Parathyroid adenoma (tissue), 2 donors: Measurements from ENCODE around the gene NKD1.

Experiments used
- H2AFZ ChIP-seq: fragments of 300-600 bp; sonication (generic); one replicate; pipeline ENCODE4 v1.7.0; 2017; ENCODE audit warnings: antibody characterized with exemption, mild to moderate bottlenecking
- H3K27ac ChIP-seq: fragments of 300-600 bp; sonication (generic); one replicate; pipeline ENCODE4 v1.7.0; 2017
- H3K27me3 ChIP-seq: fragments of 300-600 bp; sonication (generic); one replicate; pipeline ENCODE4 v1.7.0; 2017; ENCODE audit warnings: low read length; ENCODE audit not compliant: control insufficient read depth, insufficient read depth
- H3K36me3 ChIP-seq: fragments of 300-600 bp; sonication (generic); one replicate; pipeline ENCODE4 v1.7.0; 2017; ENCODE audit warnings: low read length; ENCODE audit not compliant: control insufficient read depth, insufficient read depth
- H3K4me1 ChIP-seq: fragments of 300-600 bp; sonication (generic); one replicate; pipeline ENCODE4 v1.7.0; 2017; ENCODE audit warnings: control low read depth
- H3K4me2 ChIP-seq: fragments of 300-600 bp; sonication (generic); one replicate; pipeline ENCODE4 v1.7.0; 2017; ENCODE audit warnings: low read length
- H3K4me3 ChIP-seq: fragments of 300-600 bp; sonication (generic); one replicate; pipeline ENCODE4 v1.7.0; 2017; ENCODE audit warnings: low read depth, low read length
- H3K79me2 ChIP-seq: fragments of 300-600 bp; sonication (generic); one replicate; pipeline ENCODE4 v1.7.0; 2017; ENCODE audit warnings: control low read depth
- H3K9ac ChIP-seq: fragments of 300-600 bp; sonication (generic); one replicate; pipeline ENCODE4 v1.7.0; 2017; ENCODE audit warnings: mild to moderate bottlenecking
- H3K9me3 ChIP-seq: fragments of 300-600 bp; sonication (generic); one replicate; pipeline ENCODE4 v1.7.0; 2017; ENCODE audit warnings: low read length; ENCODE audit not compliant: control insufficient read depth
- CTCF ChIP-seq: fragments of 300-600 bp; sonication (generic); IDR thresholded peaks from one replicate; pipeline ENCODE4 v1.7.0; 2017; ENCODE audit warnings: antibody characterized with exemption, mild to moderate bottlenecking
- donor health status: primary hyperparathyroidism.

NKD1 gene

GRCh38 chr16:50613964-50614474, 65.8 kb downstream of the NKD1 start:
- no peak overlapping the region for H3K4me3 ChIP-seq
- no peak for TF ChIP-seq CTCF
- no peaks in the 10 kb centered on the region for H3K79me2 ChIP-seq
- no peak overlapping the region for H3K9ac ChIP-seq
- H3K27me3 ChIP-seq, result no peaks in the 10 kb centered on the region
- H3K4me1 ChIP-seq, result no peaks in the 10 kb centered on the region
- no peaks in the 10 kb centered on the region for H3K36me3 ChIP-seq
- H3K4me2 ChIP-seq, result no peak overlapping the region
- H2AFZ ChIP-seq, result no peak overlapping the region
- H3K27ac ChIP-seq, result no peak overlapping the region
- H3K9me3 ChIP-seq, result no peaks in the 10 kb centered on the region

GRCh38 chr16:50614955-50615724, 66.9 kb downstream of the NKD1 start:
- no peak overlapping the region for H3K4me3 ChIP-seq
- H3K36me3 ChIP-seq, result no peaks in the 10 kb centered on the region
- TF ChIP-seq CTCF, result no peak
- no peak overlapping the region for H3K27ac ChIP-seq
- no peak overlapping the region for H2AFZ ChIP-seq
- H3K4me1 ChIP-seq, result no peaks in the 10 kb centered on the region
- H3K27me3 ChIP-seq, result no peaks in the 10 kb centered on the region
- no peaks in the 10 kb centered on the region for H3K9me3 ChIP-seq
- no peak overlapping the region for H3K9ac ChIP-seq
- no peaks in the 10 kb centered on the region for H3K79me2 ChIP-seq
- H3K4me2 ChIP-seq, result no peak overlapping the region

GRCh38 chr16:50615891-50616290, 67.7 kb downstream of the NKD1 start:
- Histone ChIP-seq H3K9ac (no peak overlapping the region), H3K9me3 (no peaks in the 10 kb centered on the region), H2AFZ (no peak overlapping the region), H3K36me3 (no peaks in the 10 kb centered on the region), H3K27ac (no peak overlapping the region), H3K4me2 (no peak overlapping the region), H3K27me3 (no peaks in the 10 kb centered on the region), H3K4me1 (no peaks in the 10 kb centered on the region), H3K4me3 (no peak overlapping the region), H3K79me2 (no peaks in the 10 kb centered on the region)
- TF ChIP-seq CTCF, result no peak

GRCh38 chr16:50616386-50616785, 68.2 kb downstream of the NKD1 start:
- no peak overlapping the region for H3K27ac ChIP-seq
- H3K27me3 ChIP-seq, result no peaks in the 10 kb centered on the region
- no peak overlapping the region for H3K4me3 ChIP-seq
- no peak overlapping the region for H2AFZ ChIP-seq
- no peak for TF ChIP-seq CTCF
- H3K4me2 ChIP-seq, result no peak overlapping the region
- H3K4me1 ChIP-seq, result no peaks in the 10 kb centered on the region
- H3K9ac ChIP-seq, result no peak overlapping the region
- no peaks in the 10 kb centered on the region for H3K79me2 ChIP-seq
- H3K36me3 ChIP-seq, result no peaks in the 10 kb centered on the region
- H3K9me3 ChIP-seq, result no peaks in the 10 kb centered on the region
